ENCODE results near the gene FAM193B.
A peak's percentile ranks its signal among the peaks of the same experiment; 100 is the strongest.

The FAM193B gene

DNA sequence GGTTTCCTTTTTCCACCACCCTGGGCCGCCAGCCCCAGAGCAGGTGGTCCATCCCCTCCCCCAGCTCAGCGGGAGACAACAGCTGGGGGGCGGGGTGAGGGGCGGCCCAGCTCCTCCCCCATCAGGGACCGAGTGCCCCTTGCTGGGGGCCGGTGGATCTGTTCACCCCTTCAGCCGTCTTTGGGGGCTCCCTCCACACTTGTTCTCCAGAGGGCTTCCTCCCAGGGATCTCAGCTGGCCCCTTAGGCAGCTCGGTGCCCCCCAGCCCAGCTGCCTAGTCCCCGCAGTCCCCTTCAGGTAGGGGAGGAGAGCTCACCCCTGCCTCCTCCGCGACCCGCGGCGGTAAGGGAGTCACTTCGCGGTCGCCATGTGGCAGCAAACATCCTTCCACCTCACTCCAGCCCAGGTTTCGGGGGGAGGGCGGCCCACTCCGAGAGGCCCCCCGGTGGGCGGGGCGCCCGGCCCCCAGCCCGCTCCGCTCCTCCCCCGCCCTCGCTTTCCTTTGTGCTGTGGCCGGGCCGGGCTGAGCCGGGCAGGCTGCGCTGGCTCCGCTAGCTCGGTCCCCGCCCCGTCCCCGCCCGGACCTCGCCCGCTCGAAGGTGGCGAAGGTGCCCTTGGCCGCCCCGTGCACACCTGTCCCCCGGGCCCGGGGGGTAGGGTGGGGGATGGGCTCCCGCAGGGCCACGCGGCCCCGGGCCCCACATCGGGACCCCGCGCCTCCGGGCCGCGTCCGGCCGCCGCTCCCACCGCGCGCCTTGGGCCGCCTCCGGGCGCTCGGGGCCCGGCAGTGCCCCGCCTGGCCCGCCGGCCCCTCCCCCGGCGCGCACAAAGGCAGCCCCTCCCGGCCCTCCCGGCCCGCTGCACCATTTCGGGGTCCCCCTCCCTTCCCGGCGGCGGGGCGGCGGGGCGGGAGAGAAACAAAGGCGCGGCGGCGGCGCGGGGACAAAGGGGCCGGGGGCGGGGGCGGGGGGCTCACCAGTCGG, 81.6 kb downstream of the FAM193B start:
- peak in 1 of 56 donors; percentile 32 for DNase-seq

DNA sequence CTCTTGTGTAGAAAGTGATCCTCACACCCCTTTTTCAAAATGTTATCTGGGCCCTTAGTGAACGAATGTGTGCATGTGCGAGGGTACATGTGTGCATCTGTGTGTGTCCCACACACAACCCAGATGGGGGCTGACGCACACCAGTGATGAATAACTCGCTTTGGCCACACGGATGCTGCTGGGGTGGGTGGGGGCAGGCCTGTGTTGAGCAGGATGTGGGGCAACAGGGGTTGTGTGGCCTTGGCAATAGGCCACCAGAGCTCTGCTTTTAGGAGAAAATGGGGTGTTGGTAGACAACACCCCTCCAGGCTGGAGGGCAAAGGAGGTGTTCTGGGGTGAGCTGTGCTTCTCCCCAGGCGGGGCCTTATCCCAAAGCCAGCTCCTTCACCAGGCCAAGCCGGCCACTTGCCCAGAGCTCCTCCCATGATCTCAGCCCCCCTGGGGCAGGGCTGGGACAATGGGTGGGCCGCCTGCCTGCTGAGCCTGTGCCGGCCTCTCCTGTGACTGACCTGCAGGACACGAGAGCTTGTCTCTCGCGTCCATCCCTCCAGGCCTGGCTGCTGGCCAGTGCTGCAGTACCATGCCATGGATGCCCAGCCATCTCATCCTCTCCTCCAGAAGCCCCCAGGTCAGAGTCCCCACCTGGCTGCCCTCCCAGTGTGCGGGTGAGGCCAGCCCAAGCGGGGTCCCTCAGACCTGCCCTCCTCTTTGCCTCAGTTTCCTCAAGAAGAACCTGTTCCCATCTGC, 82.6 kb downstream of the FAM193B start:
- DNase-seq: no peak

DNA sequence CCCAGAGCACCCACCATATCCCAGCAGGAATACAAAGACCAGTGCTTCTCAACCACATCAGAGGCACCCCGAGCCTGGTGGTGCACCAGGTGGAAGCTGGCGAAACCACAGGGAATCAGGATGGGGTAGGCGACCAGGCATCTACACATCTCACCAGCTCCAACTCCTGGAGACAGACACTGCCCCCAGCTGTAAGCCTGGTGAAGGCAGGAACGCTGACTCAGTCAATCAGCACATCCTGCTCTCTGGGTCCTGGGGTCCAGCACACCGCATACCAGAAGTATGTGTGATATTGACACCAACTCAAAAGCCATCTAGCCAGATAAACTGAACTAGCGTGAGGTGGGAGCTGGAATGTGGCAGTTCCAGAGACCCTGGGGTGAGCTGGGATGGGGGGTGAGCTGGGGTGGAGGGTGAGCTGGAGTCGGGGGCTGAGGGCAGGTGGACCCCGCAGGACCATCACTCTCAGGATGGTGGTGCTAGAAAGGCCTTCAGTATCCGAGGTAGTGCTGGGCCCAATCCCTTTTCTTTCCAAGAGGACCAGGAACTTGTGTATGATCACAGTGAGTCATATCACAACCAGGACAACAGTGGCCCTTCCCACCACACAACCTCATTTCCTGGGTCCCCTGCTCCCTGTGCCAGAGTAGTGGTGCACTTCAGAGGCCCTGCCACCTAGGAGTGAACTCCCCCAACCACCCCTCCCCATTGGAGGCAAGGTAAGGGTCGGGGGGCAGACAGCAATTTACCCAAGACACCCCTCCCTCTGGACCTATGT, 83.4 kb downstream of the FAM193B start:
- DNase-seq: no peak

Measured in nucleus accumbens (tissue), 56 donors.